ENCODE results near the gene FMO3. TPM values are rescaled to one million over a fixed set of nuclear protein-coding genes. Genes with fewer than 3 reads are reported as not detected.

Gene FMO3
- total and polyA plus RNA-seq, 11 donors: 0.58 to 2.7 (median 1.5) TPM

DNA sequence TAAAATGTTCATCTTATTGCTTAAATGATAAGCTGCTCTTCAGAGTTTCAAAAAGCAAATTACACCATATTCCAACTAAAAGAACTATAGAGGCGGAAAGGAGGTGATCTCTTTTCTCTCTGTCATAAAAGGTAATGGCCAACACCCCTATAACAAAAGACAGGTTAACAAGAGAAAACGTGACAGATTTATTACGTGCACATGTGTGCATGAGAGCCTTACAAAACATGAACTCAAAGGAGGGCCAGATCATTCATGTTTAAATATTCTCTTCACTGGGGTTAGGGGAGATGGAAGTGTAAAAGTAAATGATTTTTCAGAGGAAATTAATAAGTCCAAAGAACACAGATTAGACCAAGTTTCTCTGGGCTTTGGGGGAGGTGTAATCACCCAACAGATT is 67.8 kb downstream of the FMO3 start:
- DNase-seq (no peak), ATAC-seq (no peak)
- WGBS, 4 donors: 87 to 93% (median 91%) methylated on average over 3 of the region's 3 CpGs
- Histone ChIP-seq H3K9me3 (peaks cover 0 to 6% (median 0%) of the 10 kb centered on the region in 12 donors), H3K27ac (peak overlapping the region in 2 of 12 donors; percentile 22 to 28), H3K36me3 (no peaks in the 10 kb centered on the region), H3K27me3 (no peaks in the 10 kb centered on the region), H3K4me3 (no peak overlapping the region), H3K4me1 (peaks cover 0 to 15% (median 2%) of the 10 kb centered on the region in 12 donors)
- no peak for TF ChIP-seq POLR2A (IDR thresholded peaks at IDR 0.05)
- intact Hi-C loops (cut with DNase I): no loop called here

DNA sequence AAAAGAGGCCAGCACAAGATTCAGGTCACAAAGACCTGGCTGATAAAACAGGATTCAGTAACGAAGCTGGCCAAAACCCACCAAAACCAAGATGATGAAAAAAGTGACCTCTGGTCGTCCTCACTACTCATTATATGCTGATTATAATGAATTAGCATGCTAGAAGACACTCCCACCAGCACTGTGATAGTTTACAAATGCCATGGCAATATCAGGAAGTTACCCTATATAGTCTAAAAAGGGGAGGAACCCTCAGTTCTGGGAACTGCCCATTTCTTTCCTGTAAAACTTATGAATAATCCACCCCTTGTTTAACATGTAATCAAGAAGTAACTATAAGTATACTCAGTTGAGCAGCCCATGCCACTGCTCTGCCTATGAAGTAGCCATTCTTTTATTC is 68.4 kb downstream of the FMO3 start:
- no peak overlapping the region for H3K27ac ChIP-seq
- H3K4me3 ChIP-seq: no peak overlapping the region
- peaks cover 0 to 15% (median 2%) of the 10 kb centered on the region in 12 donors for H3K4me1 ChIP-seq
- DNase-seq: no peak
- TF ChIP-seq, protein P1, sequence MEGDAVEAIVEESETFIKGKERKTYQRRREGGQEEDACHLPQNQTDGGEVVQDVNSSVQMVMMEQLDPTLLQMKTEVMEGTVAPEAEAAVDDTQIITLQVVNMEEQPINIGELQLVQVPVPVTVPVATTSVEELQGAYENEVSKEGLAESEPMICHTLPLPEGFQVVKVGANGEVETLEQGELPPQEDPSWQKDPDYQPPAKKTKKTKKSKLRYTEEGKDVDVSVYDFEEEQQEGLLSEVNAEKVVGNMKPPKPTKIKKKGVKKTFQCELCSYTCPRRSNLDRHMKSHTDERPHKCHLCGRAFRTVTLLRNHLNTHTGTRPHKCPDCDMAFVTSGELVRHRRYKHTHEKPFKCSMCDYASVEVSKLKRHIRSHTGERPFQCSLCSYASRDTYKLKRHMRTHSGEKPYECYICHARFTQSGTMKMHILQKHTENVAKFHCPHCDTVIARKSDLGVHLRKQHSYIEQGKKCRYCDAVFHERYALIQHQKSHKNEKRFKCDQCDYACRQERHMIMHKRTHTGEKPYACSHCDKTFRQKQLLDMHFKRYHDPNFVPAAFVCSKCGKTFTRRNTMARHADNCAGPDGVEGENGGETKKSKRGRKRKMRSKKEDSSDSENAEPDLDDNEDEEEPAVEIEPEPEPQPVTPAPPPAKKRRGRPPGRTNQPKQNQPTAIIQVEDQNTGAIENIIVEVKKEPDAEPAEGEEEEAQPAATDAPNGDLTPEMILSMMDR (IDR thresholded peaks at IDR 0.05): no peak
- TF ChIP-seq POLR2A (IDR thresholded peaks at IDR 0.05): no peak
- H3K36me3 ChIP-seq: no peaks in the 10 kb centered on the region
- intact Hi-C loops (cut with DNase I): no loop called here
- peaks cover 0 to 6% (median 0%) of the 10 kb centered on the region in 12 donors for H3K9me3 ChIP-seq
- 78 to 90% (median 89%) methylated on average over 2 of the region's 2 CpGs for WGBS, 4 donors
- ATAC-seq: no peak
- no peaks in the 10 kb centered on the region for H3K27me3 ChIP-seq

DNA sequence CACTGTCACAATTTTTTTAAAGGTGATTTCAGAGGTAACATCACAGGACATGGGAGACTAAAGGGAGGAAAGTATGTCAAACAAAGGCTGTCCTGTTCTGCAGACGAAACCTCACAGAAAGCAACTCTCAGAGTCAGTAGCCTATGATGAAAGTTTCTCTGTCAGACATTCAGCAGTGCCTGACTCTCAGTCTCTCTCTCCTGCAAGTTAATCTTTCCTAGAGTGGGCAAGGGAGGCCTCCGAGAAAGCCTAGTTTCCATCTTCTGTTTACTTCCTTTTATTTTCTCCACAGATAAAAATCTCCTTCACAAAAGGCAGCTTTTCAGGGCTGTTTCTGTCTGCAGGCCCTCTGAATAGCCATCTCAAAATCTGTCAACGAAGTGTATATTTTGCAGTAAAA is 69.5 kb downstream of the FMO3 start:
- Histone ChIP-seq H3K27ac (peak overlapping the region in 5 of 12 donors; percentile 3 to 66 (median 30)), H3K4me3 (no peak overlapping the region), H3K9me3 (peaks cover 0 to 6% (median 0%) of the 10 kb centered on the region in 12 donors), H3K4me1 (peaks cover 0 to 15% (median 2%) of the 10 kb centered on the region in 12 donors), H3K36me3 (no peaks in the 10 kb centered on the region), H3K27me3 (no peaks in the 10 kb centered on the region)
- DNase-seq (no peak), ATAC-seq (peak in 1 of 4 donors; percentile 42)
- TF ChIP-seq, protein P1 (IDR thresholded peaks at IDR 0.05): no peak
- no peak for TF ChIP-seq POLR2A (IDR thresholded peaks at IDR 0.05)
- intact Hi-C loops (cut with DNase I): no loop called here
- 58 to 64% (median 61%) methylated on average over 3 of the region's 3 CpGs for WGBS, 4 donors

DNA sequence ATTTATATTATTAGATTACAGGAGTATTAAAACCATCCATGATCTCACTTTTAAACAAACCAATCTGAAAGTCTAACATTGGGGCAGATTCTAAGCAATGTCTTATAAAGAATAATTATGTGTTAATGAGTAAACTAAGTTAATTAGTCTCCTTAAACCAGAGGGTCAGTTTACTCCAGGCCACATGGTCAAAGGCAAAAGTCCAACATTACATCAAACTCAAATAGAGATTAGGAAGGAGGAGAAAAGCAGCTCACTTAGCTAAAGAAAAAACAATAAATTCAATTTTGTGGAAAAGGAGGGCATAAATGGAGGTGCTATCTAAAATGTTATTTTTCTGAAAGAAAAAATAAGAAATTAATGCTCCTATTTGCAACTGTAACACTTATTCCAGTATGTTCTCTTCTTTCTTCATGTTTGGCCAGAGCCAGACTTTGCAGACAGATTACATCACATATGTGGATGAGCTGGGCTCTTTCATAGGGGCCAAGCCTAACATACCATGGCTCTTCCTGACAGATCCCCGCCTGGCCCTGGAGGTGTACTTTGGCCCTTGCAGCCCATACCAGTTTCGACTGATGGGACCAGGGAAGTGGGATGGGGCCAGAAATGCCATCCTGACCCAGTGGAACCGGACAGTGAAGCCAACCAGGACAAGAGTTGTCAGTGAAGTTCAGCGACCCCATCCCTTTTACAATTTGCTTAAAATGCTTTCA is 70.1 kb downstream of the FMO3 start:
- intact Hi-C loops (cut with DNase I): no loop called here

More for the DNA sequence above, 70.1 kb downstream of the FMO3 start:
- DNase-seq (no peak), ATAC-seq (peak; percentile 49 to 90 (median 57))
- Histone ChIP-seq H3K36me3 (no peaks in the 10 kb centered on the region), H3K9me3 (peaks cover 0 to 6% (median 0%) of the 10 kb centered on the region in 12 donors), H3K27me3 (no peaks in the 10 kb centered on the region), H3K27ac (peak overlapping the region in 6 of 12 donors; percentile 3 to 66 (median 26)), H3K4me1 (peaks cover 0 to 15% (median 2%) of the 10 kb centered on the region in 12 donors), H3K4me3 (no peak overlapping the region)
- TF ChIP-seq, protein P1 (IDR thresholded peaks at IDR 0.05): no peak
- no peak for TF ChIP-seq POLR2A (IDR thresholded peaks at IDR 0.05)
- WGBS, 4 donors: 79 to 89% (median 85%) methylated on average over 4 of the region's 4 CpGs
